GM06990 (cell line): ENCODE results near the gene SELPLG.

Source experiments
- DNase-seq: peaks from one replicate; pipeline ENCODE4 v3.0.0-alpha.2; 2011; ENCODE audit not compliant: insufficient read length; ENCODE audit errors: extremely low read depth
- H3K27me3 ChIP-seq: replicated peaks from 2 replicates; pipeline ENCODE4 v1.6.0; 2011; ENCODE audit warnings: low read length; ENCODE audit not compliant: control insufficient read depth, insufficient read depth
- H3K36me3 ChIP-seq: 2 replicates; pipeline ENCODE4 v1.5.1; 2011; ENCODE audit warnings: low read length; ENCODE audit not compliant: control insufficient read depth, insufficient read depth
- H3K4me3 ChIP-seq: replicated peaks from 2 replicates; pipeline ENCODE4 v1.5.1; 2011; ENCODE audit warnings: low read depth, mild to moderate bottlenecking, control low read depth, low read length
- CTCF ChIP-seq: IDR thresholded peaks from 2 replicates; pipeline ENCODE4 v1.5.1; 2011; ENCODE audit warnings: low read length, control low read depth, mild to moderate bottlenecking, inconsistent platforms; ENCODE audit not compliant: insufficient read depth, poor library complexity, severe bottlenecking

The SELPLG gene

DNA sequence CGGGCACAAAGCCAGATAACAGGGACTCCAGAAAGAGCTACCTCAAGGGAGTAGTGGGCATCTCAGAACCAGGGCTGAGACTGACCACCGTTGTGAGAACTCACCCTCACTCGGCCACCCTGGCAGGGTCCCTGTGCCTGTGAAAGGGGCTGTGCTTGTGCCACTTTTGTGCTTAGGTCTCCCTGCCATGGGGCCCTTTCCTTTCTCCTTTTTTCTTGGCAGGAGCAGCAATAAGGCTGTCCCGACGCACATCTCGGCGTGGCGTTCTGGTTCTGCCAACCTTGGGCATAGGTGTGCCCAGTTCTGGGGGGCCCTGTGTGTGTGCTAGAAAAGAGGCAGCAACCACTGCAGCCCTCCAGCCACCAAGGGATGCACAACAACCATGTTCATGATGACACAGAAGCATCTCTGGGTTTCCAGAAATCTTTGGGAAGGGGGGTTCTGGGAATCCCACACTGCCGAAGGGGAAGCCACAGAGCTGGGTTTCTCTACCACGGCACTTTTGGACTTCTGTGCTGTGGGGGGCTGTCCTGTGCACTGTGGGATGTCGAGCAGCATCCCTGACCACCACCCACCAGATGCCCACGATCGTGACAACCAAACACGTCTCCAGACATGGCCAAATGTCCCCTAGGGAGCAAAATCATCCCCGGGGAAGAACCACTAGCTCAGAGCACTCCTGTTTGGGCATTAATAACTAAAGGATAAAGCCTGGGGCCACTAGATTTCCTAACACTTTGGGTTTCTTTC is 22.7 kb downstream of the SELPLG start:
- H3K4me3 ChIP-seq = no peak overlapping the region
- no peak for TF ChIP-seq CTCF
- no peak for DNase-seq
- H3K36me3 ChIP-seq = no peaks in the 10 kb centered on the region
- H3K27me3 ChIP-seq = no peaks in the 10 kb centered on the region

DNA sequence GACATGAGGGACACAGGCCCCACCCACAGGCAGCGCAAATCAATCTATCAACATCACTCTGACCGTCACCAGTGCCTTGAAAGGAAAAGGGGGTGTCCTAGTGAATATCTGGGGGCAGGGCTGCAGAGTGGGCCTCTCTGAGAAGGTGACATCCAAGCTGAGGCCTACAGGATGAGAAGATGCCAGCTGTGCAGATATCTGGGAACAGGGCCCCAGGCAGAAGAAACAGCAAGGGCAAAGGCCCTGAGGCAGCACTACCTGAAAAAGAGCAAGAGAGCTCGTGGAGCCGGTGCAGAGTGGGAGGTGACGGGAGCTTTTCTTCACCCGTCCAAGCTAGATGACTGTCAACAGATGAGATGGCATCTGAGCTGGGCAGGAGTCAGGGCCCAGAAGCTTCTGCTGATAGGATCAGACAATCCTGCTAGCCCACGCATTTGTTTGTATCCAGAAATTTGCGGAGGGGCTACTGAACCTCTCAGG is 23.3 kb downstream of the SELPLG start:
- no peaks in the 10 kb centered on the region for H3K36me3 ChIP-seq
- DNase-seq = no peak
- H3K27me3 ChIP-seq = no peaks in the 10 kb centered on the region
- no peak overlapping the region for H3K4me3 ChIP-seq
- TF ChIP-seq CTCF = no peak

DNA sequence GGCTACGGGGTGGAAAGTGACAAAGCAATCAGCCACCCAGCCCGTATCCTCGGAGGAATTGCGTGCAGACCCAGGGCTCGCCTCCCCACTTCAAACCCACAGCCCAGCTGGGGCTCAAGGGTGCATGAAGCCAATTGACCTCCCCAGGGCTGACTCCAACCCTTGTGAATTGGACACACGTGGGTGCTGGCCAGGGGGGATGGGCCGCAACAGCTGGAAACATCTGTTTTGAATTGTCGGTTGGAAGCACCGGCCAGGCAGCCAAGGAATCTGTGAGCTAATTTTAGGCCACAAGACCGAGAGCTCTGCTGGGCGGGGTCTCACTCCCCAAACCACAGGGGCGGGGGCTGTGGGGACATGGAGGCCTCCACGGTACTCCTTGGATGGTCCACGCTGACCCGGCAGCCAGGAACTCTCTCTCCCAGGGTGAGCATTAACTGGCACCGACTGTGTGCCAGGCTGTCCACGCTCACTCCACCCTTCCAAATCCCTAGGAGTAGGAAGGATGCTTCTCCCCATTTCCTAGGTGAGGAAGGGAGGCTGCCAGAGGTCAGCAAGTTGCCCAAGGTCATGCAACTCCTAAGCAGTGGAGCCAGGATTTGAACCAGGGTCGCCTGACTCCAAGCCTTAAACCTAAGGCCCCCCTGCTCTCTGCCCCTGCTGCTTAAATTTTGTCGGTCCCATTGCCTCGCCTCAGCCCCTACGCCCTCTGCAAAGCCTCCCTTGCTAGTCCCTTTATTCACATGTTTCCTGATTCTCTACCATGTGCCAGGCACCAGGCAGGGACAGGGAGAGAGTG is 24.0 kb downstream of the SELPLG start:
- no peaks in the 10 kb centered on the region for H3K27me3 ChIP-seq
- H3K4me3 ChIP-seq = no peak overlapping the region
- TF ChIP-seq CTCF = no peak
- no peak for DNase-seq
- no peaks in the 10 kb centered on the region for H3K36me3 ChIP-seq

- no peak for DNase-seq
Measured at GRCh38 chr12:108608616-108609015, 25.1 kb downstream of the SELPLG start.

DNA sequence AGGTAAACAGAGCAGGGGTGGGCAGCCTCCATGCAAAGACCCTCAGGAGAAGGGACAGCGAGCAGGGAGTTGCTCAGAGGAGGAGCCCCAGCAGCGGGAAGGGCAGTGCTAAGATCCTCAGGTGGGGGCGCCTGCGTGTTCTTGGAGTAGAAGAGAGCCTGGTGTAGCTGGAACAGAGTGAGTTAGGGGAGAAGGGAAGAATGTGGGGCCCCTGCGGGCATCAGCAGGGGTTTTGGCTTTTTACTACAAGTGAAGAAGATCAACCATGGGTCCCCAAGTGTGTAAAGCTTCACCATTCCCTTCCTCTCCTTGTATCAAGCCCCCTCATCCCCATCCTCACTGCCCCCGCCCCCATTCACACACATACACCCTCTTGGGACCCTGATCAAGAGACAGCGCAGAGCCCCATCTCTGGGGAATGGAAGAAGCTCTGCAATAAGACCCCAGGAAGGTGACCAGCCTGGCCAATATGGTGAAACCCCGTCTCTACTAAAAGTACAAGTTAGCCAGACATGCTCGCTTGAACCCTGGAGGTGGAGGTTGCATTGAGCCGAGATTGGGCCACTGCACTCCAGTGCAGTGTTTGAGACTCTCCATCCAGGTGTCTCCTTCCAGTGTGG is 25.6 kb downstream of the SELPLG start:
- no peak for DNase-seq
- TF ChIP-seq CTCF = no peak
- H3K4me3 ChIP-seq = no peak overlapping the region
- H3K36me3 ChIP-seq = no peaks in the 10 kb centered on the region
- H3K27me3 ChIP-seq = no peaks in the 10 kb centered on the region

More at GRCh38 chr12:108608616-108609015, 25.1 kb downstream of the SELPLG start:
- H3K27me3 ChIP-seq = no peaks in the 10 kb centered on the region
- no peak for TF ChIP-seq CTCF
- no peak overlapping the region for H3K4me3 ChIP-seq
- H3K36me3 ChIP-seq = no peaks in the 10 kb centered on the region
